Measurements from ENCODE around the gene NANP. TPM values are rescaled to one million over a fixed set of nuclear protein-coding genes. Genes with fewer than 3 reads are reported as not detected.

NANP gene
- total and polyA plus RNA-seq, 2 donors (not counting 1 experiment from before 2014, with no cell fraction given) = 0.63 to 2.3 TPM

DNA sequence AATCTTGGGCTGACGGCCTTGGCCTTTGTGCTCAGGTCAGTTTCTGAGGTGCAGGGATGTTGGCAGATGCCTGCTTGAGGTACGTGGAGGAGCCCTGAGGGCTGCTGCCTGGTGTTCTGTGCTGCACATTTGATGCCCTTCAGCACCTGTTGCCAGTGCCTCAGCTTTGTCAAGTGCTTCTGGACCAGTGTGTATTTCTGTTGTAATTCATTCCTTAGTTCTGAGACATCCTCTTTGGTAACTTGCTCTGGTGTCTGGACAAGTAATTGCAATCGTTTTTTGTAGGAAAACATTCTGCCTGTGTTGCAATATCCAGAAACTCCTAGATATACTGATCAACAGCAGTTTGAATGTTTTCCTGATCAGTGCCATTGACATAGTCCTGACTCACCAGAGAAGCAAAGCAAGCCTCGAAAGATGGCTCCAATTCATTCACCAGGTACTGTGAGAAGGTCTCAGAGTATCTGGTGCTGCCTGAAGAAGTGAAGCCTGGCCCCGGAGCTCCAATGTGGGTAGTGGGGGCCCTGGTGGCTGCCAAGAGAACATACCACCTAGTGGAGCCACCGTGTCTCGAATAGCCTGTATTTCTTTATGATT lies 46.1 kb upstream of the NANP start:
- no peak overlapping the region for H3K27ac Mint-ChIP-seq
- Histone ChIP-seq H4K20me1 (ENCODE audit: control insufficient read depth, insufficient read depth, low read length, poor library complexity, severe bottlenecking) (no peaks in the 10 kb centered on the region), H3K36me3 (replicated peaks in 1 of 2; ENCODE audit: control extremely low read depth in 1 of 2, control insufficient read depth in 1 of 2, extremely low read depth in 1 of 2, insufficient read depth in 2 of 2, low read length in 1 of 2) (peaks cover 0 to 13% of the 10 kb centered on the region in 2 experiments), H3K9ac (ENCODE audit: low read length) (no peak overlapping the region), H3K79me2 (ENCODE audit: control insufficient read depth, insufficient read depth, low read length) (no peaks in the 10 kb centered on the region), H3K9me3 (ENCODE audit: control extremely low read depth in 1 of 3, control insufficient read depth in 2 of 3, insufficient read depth in 1 of 3, low read length in 2 of 3) (no peaks in the 10 kb centered on the region), H2AFZ (ENCODE audit: insufficient read depth, low read depth, low read length, poor library complexity, severe bottlenecking) (no peak overlapping the region), H3K4me2 (replicated peaks; ENCODE audit: low read depth, low read length, poor library complexity, severe bottlenecking) (no peak overlapping the region), H3K4me1 (ENCODE audit: control insufficient read depth in 2 of 2, insufficient read depth in 2 of 2, low read length in 2 of 2) (no peaks in the 10 kb centered on the region), H3K27me3 (replicated peaks in 1 of 4; ENCODE audit: control extremely low read depth in 1 of 4, control insufficient read depth in 3 of 4, insufficient read depth in 4 of 4, low read length in 3 of 4) (no peaks in the 10 kb centered on the region), H3K4me3 (ENCODE audit: control extremely low read depth in 1 of 5, extremely low read depth in 1 of 5, insufficient read depth in 1 of 5, low read depth in 2 of 5, low read length in 4 of 5) (no peak overlapping the region), H3K27ac (ENCODE audit: low read length in 2 of 2) (no peak overlapping the region)
- ATAC-seq (ENCODE audit: low read depth) = no peak
- 94% methylated on average over 4 of the region's 7 CpGs for WGBS (ENCODE audit: insufficient coverage)
- H3K4me3 Mint-ChIP-seq = no peak overlapping the region
- intact Hi-C loops (cut with micrococcal nuclease) = loop anchor here (10.0 kb wide), 1 partner anchor 65 kb away; no protein-coding TSS in a partner anchor
- POLR2A ChIA-PET = no interaction called here
- H3K4me1 Mint-ChIP-seq = no peaks in the 10 kb centered on the region
- CTCF ChIA-PET = no interaction called here
- no peak for TF ChIP-seq EZH2 (IDR thresholded peaks at IDR 0.05; ENCODE audit: borderline replicate concordance, insufficient read depth, low read depth, low read length, poor library complexity, severe bottlenecking)
- no peak for TF ChIP-seq CTCF (IDR thresholded peaks at IDR 0.05)
- DNase-seq = no peak
- H3K27me3 Mint-ChIP-seq = no peaks in the 10 kb centered on the region
- no peaks in the 10 kb centered on the region for H3K9me3 Mint-ChIP-seq (ENCODE audit: insufficient read depth)

DNA sequence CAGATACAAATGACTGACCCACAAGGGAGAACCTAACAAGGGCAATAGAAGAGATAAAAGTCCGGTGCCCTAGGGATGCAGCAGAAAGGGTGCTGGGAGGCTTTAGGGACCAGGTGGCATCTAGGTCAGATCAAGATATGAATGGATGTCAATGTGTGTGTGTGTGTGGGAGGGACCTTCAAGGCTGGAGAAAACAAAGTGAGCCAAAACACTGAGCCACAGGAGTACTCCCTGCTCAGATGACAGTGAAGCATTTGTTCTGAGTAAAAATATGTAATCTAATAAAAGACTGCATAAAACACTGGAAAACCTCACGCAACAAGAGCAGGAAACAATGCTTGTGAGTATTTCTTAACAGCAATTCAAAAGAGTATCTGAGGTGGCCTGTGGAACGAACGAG lies 44.6 kb upstream of the NANP start:
- H3K9me3 Mint-ChIP-seq (ENCODE audit: insufficient read depth) = no peaks in the 10 kb centered on the region
- Histone ChIP-seq H3K36me3 (replicated peaks in 1 of 2; ENCODE audit: control extremely low read depth in 1 of 2, control insufficient read depth in 1 of 2, extremely low read depth in 1 of 2, insufficient read depth in 2 of 2, low read length in 1 of 2) (peaks cover 0 to 3% of the 10 kb centered on the region in 2 experiments), H3K27ac (ENCODE audit: low read length in 2 of 2) (no peak overlapping the region), H3K27me3 (replicated peaks in 1 of 4; ENCODE audit: control extremely low read depth in 1 of 4, control insufficient read depth in 3 of 4, insufficient read depth in 4 of 4, low read length in 3 of 4) (no peaks in the 10 kb centered on the region), H3K4me1 (ENCODE audit: control insufficient read depth in 2 of 2, insufficient read depth in 2 of 2, low read length in 2 of 2) (no peaks in the 10 kb centered on the region), H3K79me2 (ENCODE audit: control insufficient read depth, insufficient read depth, low read length) (no peaks in the 10 kb centered on the region), H3K9ac (ENCODE audit: low read length) (no peak overlapping the region), H3K9me3 (ENCODE audit: control extremely low read depth in 1 of 3, control insufficient read depth in 2 of 3, insufficient read depth in 1 of 3, low read length in 2 of 3) (no peaks in the 10 kb centered on the region), H4K20me1 (ENCODE audit: control insufficient read depth, insufficient read depth, low read length, poor library complexity, severe bottlenecking) (no peaks in the 10 kb centered on the region), H2AFZ (ENCODE audit: insufficient read depth, low read depth, low read length, poor library complexity, severe bottlenecking) (no peak overlapping the region), H3K4me2 (replicated peaks; ENCODE audit: low read depth, low read length, poor library complexity, severe bottlenecking) (no peak overlapping the region), H3K4me3 (ENCODE audit: control extremely low read depth in 1 of 5, extremely low read depth in 1 of 5, insufficient read depth in 1 of 5, low read depth in 2 of 5, low read length in 4 of 5) (no peak overlapping the region)
- H3K4me3 Mint-ChIP-seq = no peak overlapping the region
- intact Hi-C loops (cut with micrococcal nuclease) = no loop called here
- 100% methylated on average over 3 of the region's 4 CpGs for WGBS (ENCODE audit: insufficient coverage)
- CTCF ChIA-PET = no interaction called here
- ATAC-seq (ENCODE audit: low read depth) = no peak
- H3K27me3 Mint-ChIP-seq = no peaks in the 10 kb centered on the region
- DNase-seq = no peak
- no peak for TF ChIP-seq CTCF (IDR thresholded peaks at IDR 0.05)
- no peak for TF ChIP-seq EZH2 (IDR thresholded peaks at IDR 0.05; ENCODE audit: borderline replicate concordance, insufficient read depth, low read depth, low read length, poor library complexity, severe bottlenecking)
- POLR2A ChIA-PET = no interaction called here
- no peak overlapping the region for H3K27ac Mint-ChIP-seq
- no peaks in the 10 kb centered on the region for H3K4me1 Mint-ChIP-seq
